Hair follicle dermal papilla cell (primary cell): Measurements from ENCODE around the gene TIPARP. TPM values are rescaled to one million over a fixed set of nuclear protein-coding genes. Genes with fewer than 3 reads are reported as not detected.

Source experiments
- total RNA-seq: library from RNA; depleted of rRNA; stranded (reverse); fragments of >200 nt; gene quantifications from 2 replicates; pipeline ENCODE4 v1.2.3, GENCODE V29; 2012

TIPARP gene
- 65.9 and 119 TPM in 2 replicates for total RNA-seq

DNA sequence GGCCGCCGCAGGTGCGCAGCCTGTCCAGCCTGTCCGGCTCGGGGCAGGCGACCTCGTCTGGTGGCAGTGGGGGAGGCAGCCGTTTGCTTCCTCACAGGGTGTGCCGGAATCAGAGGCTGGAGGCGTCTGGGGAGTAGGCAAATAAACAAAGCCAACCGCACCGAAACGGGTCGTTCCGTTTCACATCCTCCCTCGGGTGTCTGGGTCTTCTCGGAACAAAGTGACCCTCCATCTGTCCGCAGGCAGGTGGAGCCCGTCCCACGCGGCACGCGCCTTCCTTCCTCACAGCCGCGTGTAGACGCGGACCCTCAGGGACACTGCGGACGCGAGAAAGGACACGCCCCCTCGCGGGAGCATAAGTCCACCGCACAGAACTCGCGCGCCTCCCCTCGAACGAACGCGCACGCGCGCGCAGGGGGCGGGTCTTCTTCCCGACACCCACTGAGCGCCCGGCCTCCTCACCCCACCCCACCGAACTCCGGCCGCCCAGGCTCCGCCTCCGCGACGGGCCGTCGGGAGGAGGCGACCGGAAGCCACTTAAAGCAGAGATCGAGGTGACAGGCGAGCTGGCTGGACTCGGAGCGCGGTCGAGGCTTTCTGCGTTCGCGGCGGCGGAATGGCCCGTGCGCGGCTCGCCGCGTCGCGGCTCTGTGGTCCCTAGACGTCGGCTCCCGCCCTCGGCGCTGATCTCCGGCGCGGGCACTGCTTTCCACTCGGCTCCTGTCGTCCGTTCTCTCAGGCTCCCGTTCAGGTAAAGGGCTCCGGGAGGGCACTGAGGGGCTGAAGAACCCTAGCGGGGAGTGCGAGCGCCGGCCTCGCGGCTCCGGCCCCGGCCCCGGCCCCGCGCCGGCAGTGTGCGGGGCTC lies at the start of gene TIPARP:
Gene TIPARP (plus strand): TSS at position 545 of the 865 bp plus-strand sequence. CDS start 3,108 bp downstream, outside the sequence.

Other genes starting within 250 kb of the TIPARP start
- 261 and 308 TPM in 2 replicates for gene SSR3, start 119.5 kb upstream of the TIPARP start, total RNA-seq
- gene LEKR1, start 151.8 kb downstream of the TIPARP start, total RNA-seq = 0.61 and 0.81 TPM in 2 replicates